ENCODE measurements around the gene AOPEP.

GRCh38 chr9:94719878-94720277 lies 6.6 kb upstream of the AOPEP start:
- TF ChIP-seq CTCF (IDR thresholded peaks at IDR 0.05) (no peak), POLR2A (IDR thresholded peaks at IDR 0.05) (no peak)

Measured in heart left ventricle (tissue), 13 donors.